Activated CD8-positive, alpha-beta memory T cell treated with anti-CD3 and anti-CD28 coated beads for 48 hours (primary cell): ENCODE measurements around the gene GIMAP4.
"Not testable (repeated sequence)": the region's sequence is repeated elsewhere in the genome, so short reads cannot be mapped to it uniquely, and the experiment has no call there.

ENCODE experiments used
- DNase-seq, 3 experiments: peaks; one replicate each; pipeline ENCODE4 v3.0.0-alpha.2; 2020; ENCODE audit warnings: low read depth in 2 of 3, low spot score in 2 of 3

GIMAP4 gene

GRCh38 chr7:150567169-150567568 lies at the start of gene GIMAP4:
Gene GIMAP4, plus strand, starts transcription at chr7:150567390. Its CDS starts 2,512 bp downstream, at chr7:150569902.
- no peak for DNase-seq

DNA sequence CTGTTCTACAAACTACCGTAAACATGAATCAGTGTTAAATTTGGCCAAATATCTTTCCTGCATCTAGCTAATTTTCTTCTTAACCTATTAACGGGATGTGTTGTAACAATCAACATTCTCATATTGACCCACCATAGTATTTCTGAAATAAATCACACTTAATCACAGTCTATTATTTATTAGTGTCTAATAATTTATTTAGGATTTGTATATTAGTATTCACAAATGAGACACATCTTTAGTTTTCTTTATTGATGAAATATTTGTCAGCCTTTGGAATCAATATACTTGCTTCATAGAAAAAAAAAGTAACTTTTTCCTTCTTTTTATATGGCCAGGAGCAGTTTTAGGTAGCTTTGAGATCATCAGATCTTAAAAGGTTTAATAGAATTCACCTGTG lies 47.9 kb upstream of the GIMAP4 start:
- no peak for DNase-seq

DNA sequence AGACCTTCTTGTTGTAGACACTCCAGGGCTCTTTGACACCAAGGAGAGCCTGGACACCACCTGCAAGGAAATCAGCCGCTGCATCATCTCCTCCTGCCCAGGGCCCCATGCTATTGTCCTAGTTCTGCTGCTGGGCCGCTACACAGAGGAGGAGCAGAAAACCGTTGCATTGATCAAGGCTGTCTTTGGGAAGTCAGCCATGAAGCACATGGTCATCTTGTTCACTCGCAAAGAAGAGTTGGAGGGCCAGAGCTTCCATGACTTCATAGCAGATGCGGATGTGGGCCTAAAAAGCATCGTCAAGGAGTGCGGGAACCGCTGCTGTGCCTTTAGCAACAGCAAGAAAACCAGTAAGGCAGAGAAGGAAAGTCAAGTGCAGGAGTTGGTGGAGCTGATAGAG lies 47.0 kb upstream of the GIMAP4 start:
- no peak for DNase-seq

- DNase-seq: not testable (repeated sequence)
Observed at GRCh38 chr7:150522931-150523330, 44.3 kb upstream of the GIMAP4 start.

- no peak for DNase-seq
Observed at GRCh38 chr7:150524018-150524417, 43.2 kb upstream of the GIMAP4 start.

DNA sequence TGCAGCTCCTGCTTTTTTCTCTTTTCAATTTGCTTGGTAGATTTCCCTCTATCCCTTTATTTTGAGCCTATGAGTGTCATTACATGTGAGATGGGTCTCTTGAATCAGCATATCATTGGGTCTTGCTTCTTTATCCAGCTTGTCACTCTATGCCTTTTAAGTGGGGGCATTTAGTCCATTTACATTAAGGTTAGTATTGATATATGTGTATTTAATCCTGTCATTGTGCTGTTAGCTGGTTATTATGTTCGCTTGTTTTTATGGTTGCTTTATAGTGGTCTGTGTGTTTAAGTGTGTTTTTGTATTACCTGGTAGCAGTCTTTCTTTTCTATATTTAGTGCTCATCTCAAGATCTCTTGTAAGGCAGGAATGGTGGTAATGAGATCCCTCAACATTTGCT lies 35.5 kb upstream of the GIMAP4 start:
- DNase-seq: no peak

GRCh38 chr7:150538259-150538658 lies 28.9 kb upstream of the GIMAP4 start:
- no peak for DNase-seq

GRCh38 chr7:150553163-150553562 lies 14.0 kb upstream of the GIMAP4 start:
- DNase-seq: no peak

DNA sequence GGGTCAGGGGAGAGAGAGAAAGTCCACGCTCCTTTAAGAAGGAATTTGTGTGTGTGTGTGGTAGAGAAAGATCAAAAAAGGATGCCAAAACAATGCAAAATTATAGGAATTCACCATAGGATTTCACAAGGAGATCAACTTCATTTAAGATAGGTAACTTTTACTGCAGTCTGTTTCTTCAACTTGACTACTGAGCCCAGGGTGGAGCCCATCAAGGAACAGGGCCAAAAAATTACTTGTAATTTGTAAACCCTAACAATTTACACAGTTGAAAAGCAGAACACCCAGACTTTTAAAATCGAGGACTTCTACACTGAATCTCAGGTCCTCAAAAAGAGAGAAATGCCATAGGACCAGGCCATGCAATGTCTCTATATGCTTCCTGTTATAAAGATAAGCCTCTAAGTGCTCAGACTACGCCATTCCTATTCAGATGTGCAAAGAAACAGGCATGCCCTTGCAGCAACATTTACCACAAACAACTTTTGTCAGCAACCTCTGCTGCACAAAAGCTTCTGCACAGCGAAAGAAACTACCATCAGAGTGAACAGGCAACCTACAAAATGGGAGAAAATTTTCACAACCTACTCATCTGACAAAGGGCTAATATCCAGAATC lies 10.6 kb upstream of the GIMAP4 start:
- DNase-seq: no peak

DNA sequence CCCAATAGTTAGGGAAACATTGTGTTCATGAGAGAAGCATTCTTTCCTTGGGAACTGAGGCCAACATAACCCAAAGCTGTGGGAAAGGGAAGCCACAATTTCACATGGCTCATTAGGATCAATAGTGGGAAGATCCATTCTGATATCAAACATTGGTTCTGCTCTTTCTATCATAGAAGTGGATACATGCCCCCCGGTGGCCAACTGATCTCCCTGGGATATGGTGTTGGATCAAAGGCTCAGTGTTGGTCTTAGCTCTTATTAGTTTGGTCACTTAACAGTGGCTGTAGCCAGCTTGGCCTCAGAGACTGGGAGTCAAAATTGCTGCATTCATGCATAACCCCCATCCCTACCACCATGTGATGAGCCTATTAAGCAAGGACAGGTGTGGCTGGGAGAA lies 6.7 kb upstream of the GIMAP4 start:
- DNase-seq: no peak

GRCh38 chr7:150562919-150563318 lies 4.3 kb upstream of the GIMAP4 start:
- DNase-seq: no peak

GRCh38 chr7:150564006-150564405 lies 3.2 kb upstream of the GIMAP4 start:
- no peak for DNase-seq

DNA sequence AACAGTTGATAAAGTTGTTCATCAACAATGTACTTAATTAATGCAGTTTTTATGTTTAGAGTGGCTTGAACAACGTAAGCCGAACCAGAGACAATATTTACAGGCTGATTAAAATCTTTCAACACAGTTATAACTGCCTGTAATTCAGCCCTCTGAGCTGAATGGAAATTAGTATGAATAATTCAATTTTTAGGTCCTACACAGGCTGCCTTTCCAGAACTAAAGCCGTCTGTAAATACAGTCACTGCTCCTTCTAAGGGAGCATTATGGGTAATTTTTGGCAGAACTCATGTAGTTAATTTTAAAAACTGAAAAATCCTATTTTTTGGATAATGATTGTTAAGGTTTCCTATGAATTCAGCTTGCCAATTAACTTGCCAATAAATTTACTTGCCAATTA lies 2.6 kb upstream of the GIMAP4 start:
- no peak for DNase-seq

- no peak for DNase-seq
Observed at GRCh38 chr7:150565239-150565638, 2.0 kb upstream of the GIMAP4 start.

- DNase-seq: no peak
Observed at GRCh38 chr7:150566123-150566522, 1.1 kb upstream of the GIMAP4 start.

DNA sequence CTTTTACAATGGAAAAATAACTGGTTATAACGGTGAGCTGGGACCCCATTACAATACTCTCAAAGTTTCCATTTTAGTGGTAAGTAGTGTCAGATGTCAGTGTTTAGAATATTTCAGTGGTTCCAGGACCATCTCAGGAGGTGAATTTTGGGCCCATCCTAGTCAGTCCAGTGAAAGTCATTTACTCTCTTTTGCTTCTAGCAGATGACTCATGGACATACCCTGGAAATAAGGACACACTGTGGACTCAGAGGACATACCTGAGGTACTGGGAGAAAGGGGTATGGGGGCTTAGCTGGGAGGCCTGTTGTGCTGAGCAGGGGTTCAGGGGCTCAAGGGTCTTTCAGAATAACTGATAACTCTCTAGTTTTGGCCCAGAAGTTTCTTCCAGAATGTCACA lies 618 bp upstream of the GIMAP4 start:
- DNase-seq: no peak

- no peak for DNase-seq
Observed at GRCh38 chr7:150567871-150568301, 696 bp downstream of the GIMAP4 start.

DNA sequence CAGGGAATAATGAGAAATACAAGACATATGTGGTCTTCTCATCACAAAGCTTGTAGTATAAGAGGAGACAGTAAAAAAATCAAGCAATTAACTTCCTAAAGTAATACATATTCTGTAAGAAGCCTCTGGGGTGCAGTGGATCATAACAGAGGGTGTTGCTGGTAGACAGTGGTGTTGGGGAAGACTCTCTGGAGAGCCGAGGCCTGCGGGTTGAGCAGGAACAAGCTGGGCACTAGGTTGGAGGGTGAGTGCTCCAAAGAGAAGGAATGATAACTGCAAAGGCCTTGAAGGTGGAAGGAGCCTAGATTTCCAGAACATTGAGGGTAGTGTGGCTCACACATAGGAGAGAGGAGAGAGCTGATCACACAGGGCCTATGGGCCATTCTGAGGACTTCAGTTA lies 1.5 kb downstream of the GIMAP4 start:
- DNase-seq: no peak

GRCh38 chr7:150569245-150569955 lies 2.2 kb downstream of the GIMAP4 start:
- no peak for DNase-seq

GRCh38 chr7:150570556-150571465 lies 3.6 kb downstream of the GIMAP4 start:
- DNase-seq: no peak

DNA sequence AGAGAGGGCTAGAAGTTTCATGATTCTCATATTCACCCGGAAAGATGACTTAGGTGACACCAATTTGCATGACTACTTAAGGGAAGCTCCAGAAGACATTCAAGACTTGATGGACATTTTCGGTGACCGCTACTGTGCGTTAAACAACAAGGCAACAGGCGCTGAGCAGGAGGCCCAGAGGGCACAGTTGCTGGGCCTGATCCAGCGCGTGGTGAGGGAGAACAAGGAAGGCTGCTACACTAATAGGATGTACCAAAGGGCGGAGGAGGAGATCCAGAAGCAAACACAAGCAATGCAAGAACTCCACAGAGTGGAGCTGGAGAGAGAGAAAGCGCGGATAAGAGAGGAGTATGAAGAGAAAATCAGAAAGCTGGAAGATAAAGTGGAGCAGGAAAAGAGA lies 5.3 kb downstream of the GIMAP4 start:
- DNase-seq: no peak
